ENCODE data around the gene FZD10.

- no peak for TF ChIP-seq CTCF (IDR thresholded peaks at IDR 0.05)
- TF ChIP-seq POLR2A (IDR thresholded peaks at IDR 0.05): no peak
- TF ChIP-seq EP300 (IDR thresholded peaks at IDR 0.05): no peak
Measured at GRCh38 chr12:130161261-130162243, 712 bp upstream of the FZD10 start.

Data from tibial nerve (tissue), 4 donors.